GM18505 (cell line): ENCODE results near the gene YY1.

ENCODE experiments used
- ATAC-seq: cut with Tn5 transposase; IDR thresholded peaks from one replicate; pipeline ENCODE4 v1.9.1; 2021; ENCODE audit not compliant: unreplicated experiment
- POLR2A ChIP-seq: IDR thresholded peaks from 4 replicates; pipeline ENCODE4 v1.6.1; 2011; ENCODE audit warnings: borderline replicate concordance; ENCODE audit not compliant: insufficient read depth, insufficient read length; ENCODE audit errors: extremely low read depth

The YY1 gene

DNA sequence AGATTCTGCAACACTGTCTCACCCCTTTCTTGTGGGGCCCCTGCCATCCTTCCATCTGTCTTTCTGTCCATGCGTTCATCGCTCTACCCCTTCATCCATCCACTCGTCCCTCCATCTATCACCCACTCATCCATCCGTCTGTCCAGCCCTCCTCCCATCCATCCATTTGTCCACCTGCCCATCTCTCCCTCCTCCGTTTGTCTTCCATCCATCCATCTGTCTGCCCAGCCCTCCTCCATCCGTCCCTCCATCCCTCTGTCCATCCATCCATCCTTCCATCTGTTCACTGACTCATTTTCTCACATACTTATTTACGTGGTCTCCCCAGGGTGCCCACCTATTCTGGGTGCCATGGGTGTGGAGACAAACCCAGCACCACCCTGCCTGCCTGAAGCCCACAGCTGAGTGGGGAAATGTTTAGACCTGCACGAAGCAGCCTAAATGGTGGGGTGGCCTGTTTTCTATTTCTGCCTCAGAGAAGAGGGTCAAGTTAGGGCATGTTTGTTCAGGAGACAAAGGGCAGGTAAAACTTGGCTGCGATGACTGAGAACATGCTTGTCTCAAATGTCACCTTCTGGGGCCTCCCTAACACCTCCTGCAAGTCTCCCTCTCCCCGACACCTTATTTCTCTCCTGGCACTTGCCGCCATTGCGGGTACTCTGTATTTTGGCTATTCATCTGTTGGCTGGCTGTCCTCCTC, 81.4 kb downstream of the YY1 start:
- TF ChIP-seq POLR2A, result no peak
- ATAC-seq, result no peak

- ATAC-seq, result no peak
- no peak for TF ChIP-seq POLR2A
Measured at GRCh38 chr14:100321473-100322137, 82.7 kb downstream of the YY1 start.

DNA sequence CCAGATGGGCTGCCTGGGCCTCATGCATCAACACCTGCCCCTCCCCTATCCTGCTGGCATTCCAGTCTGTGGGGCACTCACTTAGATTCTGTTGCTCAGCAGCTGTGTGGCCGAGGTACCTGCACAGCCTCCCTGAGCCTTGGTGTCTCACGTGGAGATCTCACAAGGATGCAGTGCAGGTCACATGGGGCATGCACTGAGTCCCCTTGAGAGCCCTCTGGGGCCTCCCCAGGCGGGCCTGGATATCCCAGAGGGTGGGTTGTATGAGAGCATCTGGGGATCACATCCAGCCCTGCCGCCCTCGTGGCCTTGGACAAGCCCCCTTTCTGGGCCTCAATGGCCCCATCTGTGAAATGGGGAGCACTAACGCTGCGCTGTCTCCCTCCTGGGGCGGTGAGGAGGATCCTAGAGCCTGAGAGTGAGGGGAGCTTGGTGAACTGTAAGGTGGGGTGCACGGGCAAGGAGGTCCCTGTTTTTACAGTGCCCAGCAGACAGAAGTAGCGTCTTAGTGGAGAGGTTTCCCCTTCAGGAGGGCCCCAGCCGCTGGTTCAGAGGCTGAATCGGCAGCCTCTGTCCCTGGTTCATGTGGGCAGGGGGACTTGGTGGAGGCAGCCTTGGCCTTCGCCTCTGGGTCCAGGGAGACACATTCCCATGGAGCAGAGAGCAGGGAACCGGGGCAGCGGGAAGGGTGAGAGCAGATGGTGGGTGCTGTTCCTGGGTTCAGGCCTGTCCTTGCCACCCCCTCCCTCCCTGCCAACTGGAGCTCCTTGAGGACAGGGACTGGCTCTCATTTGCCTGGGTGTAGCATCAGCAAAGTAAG, 83.4 kb downstream of the YY1 start:
- ATAC-seq, result no peak
- TF ChIP-seq POLR2A, result no peak

DNA sequence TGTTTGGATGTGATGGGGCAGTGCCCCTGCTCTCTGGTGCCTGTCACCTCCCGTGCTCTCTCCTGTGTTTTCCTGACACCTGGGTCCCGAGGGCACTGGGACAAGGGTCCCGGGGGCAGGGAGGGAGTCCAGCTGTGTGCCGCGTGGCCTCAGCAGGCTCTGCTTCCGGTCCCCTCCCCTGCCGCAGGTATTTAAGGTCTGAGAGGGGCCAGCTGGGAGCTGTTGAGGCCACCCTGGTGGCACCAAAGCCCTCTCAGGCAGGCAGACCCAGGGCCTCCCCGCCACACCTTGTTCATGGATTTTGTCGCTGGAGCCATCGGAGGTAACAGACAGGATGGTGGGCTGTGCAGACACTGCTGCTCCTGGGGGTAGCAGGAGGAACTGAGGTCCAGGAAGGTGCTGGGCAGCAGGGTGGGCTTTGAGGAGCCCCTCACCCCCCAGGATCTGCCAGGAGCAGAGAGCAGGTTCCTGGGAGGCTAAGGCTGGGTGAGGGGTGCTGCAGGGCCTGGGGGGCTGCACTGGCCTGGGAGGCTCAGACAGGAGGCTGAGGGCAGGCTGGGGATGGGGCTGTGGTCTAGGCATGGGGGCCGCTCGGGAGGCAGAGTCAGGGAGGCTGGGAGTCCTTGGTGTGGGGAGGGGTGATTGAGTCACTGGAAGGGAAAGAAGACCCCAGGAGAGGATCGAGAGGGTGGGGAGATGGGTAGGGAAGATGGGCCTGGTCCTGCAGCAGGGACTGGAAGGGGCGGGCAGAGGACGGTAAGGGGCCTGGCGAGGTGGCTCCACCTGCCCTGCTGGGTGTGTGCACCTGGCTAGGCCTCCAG, 84.4 kb downstream of the YY1 start, which contains the start of gene SLC25A47:
SLC25A47 (plus strand) TSS at position 219 of the 821 bp plus-strand sequence; CDS start at position 295, 76 bp downstream.
- no peak for TF ChIP-seq POLR2A

GRCh38 chr14:100323942-100324307, 85.0 kb downstream of the YY1 start:
- no peak for TF ChIP-seq POLR2A
- ATAC-seq, result no peak

More for the DNA sequence above, 84.4 kb downstream of the YY1 start, which contains the start of gene SLC25A47:
- no peak for ATAC-seq

- TF ChIP-seq POLR2A, result no peak
- no peak for ATAC-seq
Measured at GRCh38 chr14:100325231-100325632, 86.3 kb downstream of the YY1 start.

GRCh38 chr14:100325958-100326357, 87.0 kb downstream of the YY1 start:
- no peak for TF ChIP-seq POLR2A
- ATAC-seq, result no peak

DNA sequence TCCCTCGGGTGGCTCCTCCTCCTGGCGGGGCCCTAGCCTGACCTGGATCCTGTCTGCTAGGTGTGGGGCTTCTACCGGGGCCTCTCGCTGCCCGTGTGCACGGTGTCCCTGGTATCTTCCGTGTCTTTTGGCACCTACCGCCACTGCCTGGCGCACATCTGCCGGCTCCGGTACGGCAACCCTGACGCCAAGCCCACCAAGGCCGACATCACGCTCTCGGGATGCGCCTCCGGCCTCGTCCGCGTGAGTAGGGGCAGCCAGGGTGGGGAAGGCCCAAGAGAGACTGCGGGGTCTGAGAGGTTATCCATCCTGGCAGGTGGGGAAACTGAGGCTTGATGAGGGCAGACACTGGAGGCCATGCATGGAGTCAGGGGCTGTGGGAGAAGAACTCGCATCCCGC, 88.2 kb downstream of the YY1 start:
- TF ChIP-seq POLR2A, result no peak
- ATAC-seq, result no peak

DNA sequence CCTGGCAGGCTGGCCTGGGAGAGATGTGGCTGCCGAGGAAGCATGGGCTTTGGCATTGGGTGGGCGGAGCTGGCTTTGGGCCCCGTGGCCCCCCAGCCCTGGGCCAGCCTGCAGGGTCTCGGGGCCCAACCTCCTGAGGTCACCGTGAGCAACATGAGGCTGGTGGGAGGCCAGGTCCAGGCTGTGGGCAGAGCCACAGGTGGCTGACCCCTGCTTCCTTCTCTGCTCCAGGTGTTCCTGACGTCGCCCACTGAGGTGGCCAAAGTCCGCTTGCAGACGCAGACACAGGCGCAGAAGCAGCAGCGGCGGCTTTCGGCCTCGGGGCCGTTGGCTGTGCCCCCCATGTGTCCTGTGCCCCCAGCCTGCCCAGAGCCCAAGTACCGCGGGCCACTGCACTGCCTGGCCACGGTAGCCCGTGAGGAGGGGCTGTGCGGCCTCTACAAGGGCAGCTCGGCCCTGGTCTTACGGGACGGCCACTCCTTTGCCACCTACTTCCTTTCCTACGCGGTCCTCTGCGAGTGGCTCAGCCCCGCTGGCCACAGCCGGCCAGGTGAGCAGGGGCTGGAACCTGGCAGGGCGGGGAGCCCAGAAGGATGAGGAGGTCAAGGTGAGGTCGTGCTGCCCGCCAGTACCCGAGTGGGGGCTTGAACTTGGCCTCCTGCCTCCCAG, 89.7 kb downstream of the YY1 start:
- no peak for TF ChIP-seq POLR2A

DNA sequence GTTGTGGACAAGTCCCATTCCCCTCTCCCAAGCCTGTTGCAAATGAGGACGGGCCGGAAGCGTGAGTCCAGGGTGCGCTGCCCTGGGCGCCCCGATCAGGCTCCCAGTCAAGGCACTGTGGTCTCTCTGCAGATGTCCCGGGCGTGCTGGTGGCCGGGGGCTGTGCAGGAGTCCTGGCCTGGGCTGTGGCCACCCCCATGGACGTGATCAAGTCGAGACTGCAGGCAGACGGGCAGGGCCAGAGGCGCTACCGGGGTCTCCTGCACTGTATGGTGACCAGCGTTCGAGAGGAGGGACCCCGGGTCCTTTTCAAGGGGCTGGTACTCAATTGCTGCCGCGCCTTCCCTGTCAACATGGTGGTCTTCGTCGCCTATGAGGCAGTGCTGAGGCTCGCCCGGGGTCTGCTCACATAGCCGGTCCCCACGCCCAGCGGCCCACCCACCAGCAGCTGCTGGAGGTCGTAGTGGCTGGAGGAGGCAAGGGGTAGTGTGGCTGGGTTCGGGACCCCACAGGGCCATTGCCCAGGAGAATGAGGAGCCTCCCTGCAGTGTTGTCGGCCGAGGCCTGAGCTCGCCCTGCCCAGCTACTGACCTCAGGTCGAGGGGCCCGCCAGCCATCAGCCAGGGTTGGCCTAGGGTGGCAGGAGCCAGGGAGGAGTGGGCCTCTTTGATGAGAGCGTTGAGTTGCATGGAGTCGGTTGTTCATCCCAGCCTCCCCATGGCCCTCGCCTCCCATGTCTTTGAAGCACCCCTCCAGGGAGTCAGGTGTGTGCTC, 90.5 kb downstream of the YY1 start:
- ATAC-seq, result no peak
- TF ChIP-seq POLR2A, result no peak

More for the DNA sequence above, 89.7 kb downstream of the YY1 start:
- no peak for ATAC-seq

DNA sequence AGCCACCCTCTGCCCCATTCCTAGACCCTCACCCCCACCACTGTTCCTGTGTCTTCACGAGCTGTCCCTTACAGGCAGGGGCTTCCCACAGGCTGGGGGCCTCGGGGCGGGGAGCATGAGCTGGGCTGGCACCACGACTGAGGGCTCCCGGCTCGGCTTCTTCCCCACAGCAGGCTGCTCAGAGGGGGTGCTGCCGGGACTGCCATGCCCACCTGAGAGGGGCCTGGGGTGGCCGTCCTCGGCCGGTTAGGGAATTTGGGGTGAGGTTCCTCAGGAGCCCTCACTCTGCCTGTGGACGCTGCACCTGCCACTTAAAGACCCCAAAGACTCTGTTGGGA, 91.0 kb downstream of the YY1 start:
- no peak for ATAC-seq
- no peak for TF ChIP-seq POLR2A
